ENCODE measurements around the gene ADAMTS14. TPM values are rescaled to one million over a fixed set of nuclear protein-coding genes. Genes with fewer than 3 reads are reported as not detected.

The ADAMTS14 gene
- total RNA-seq, 2 experiments from 2014 or later = not detected

GRCh38 chr10:70648427-70648826 is 23.9 kb upstream of the ADAMTS14 start:
- peaks cover 16% of the 10 kb centered on the region for H3K36me3 Mint-ChIP-seq
- no peak overlapping the region for H3K27ac Mint-ChIP-seq
- ChIA-PET CTCF (no interaction called here), POLR2A (no interaction called here)
- peaks cover 3% of the 10 kb centered on the region for H3K27me3 Mint-ChIP-seq
- DNase-seq = no peak
- H3K4me3 Mint-ChIP-seq = no peak overlapping the region
- intact Hi-C loops (cut with micrococcal nuclease) = no loop called here
- H3K9me3 Mint-ChIP-seq = peaks cover 52% of the 10 kb centered on the region
- no peaks in the 10 kb centered on the region for H3K4me1 Mint-ChIP-seq (ENCODE audit: low read depth)

- Mint-ChIP-seq H3K9me3 (peaks cover 52% of the 10 kb centered on the region), H3K4me3 (no peak overlapping the region), H3K36me3 (peaks cover 16% of the 10 kb centered on the region), H3K27me3 (peaks cover 5% of the 10 kb centered on the region), H3K27ac (no peak overlapping the region), H3K4me1 (ENCODE audit: low read depth) (no peaks in the 10 kb centered on the region)
- ChIA-PET POLR2A (no interaction called here), CTCF (no interaction called here)
- intact Hi-C loops (cut with micrococcal nuclease) = no loop called here
- DNase-seq = peak; percentile 27
Observed at GRCh38 chr10:70649526-70649925, 22.8 kb upstream of the ADAMTS14 start.

GRCh38 chr10:70650104-70650503 is 22.2 kb upstream of the ADAMTS14 start:
- Mint-ChIP-seq H3K4me3 (no peak overlapping the region), H3K4me1 (ENCODE audit: low read depth) (no peaks in the 10 kb centered on the region), H3K9me3 (peaks cover 52% of the 10 kb centered on the region), H3K27me3 (peaks cover 5% of the 10 kb centered on the region), H3K27ac (no peak overlapping the region), H3K36me3 (peaks cover 16% of the 10 kb centered on the region)
- DNase-seq = no peak
- intact Hi-C loops (cut with micrococcal nuclease) = no loop called here
- CTCF ChIA-PET = no interaction called here
- POLR2A ChIA-PET = no interaction called here

GRCh38 chr10:70650718-70651117 is 21.6 kb upstream of the ADAMTS14 start:
- Mint-ChIP-seq H3K36me3 (peaks cover 16% of the 10 kb centered on the region), H3K27ac (no peak overlapping the region), H3K4me1 (ENCODE audit: low read depth) (no peaks in the 10 kb centered on the region), H3K27me3 (peaks cover 5% of the 10 kb centered on the region), H3K4me3 (no peak overlapping the region), H3K9me3 (peaks cover 52% of the 10 kb centered on the region)
- no peak for DNase-seq
- POLR2A ChIA-PET = no interaction called here
- CTCF ChIA-PET = no interaction called here
- intact Hi-C loops (cut with micrococcal nuclease) = no loop called here

- ChIA-PET POLR2A (no interaction called here), CTCF (interaction anchor here (1.2 to 1.4 kb wide), 2 partner anchors 13 to 93 kb away, joined by 3 to 5 read pairs; no protein-coding TSS in a partner anchor)
- Mint-ChIP-seq H3K9me3 (peaks cover 52% of the 10 kb centered on the region), H3K27me3 (peaks cover 5% of the 10 kb centered on the region), H3K4me3 (no peak overlapping the region), H3K36me3 (peaks cover 16% of the 10 kb centered on the region), H3K27ac (no peak overlapping the region), H3K4me1 (ENCODE audit: low read depth) (peaks cover 9% of the 10 kb centered on the region)
- intact Hi-C loops (cut with micrococcal nuclease) = no loop called here
- no peak for DNase-seq
Observed at GRCh38 chr10:70651661-70652060, 20.6 kb upstream of the ADAMTS14 start.

- peaks cover 14% of the 10 kb centered on the region for H3K4me1 Mint-ChIP-seq (ENCODE audit: low read depth)
- H3K27ac Mint-ChIP-seq = no peak overlapping the region
- peaks cover 46% of the 10 kb centered on the region for H3K9me3 Mint-ChIP-seq
- ChIA-PET POLR2A (no interaction called here), CTCF (interaction anchor here (0.9 to 1.4 kb wide), 3 partner anchors 12 to 98 kb away, joined by 3 to 5 read pairs (median 3); no protein-coding TSS in a partner anchor)
- H3K36me3 Mint-ChIP-seq = peaks cover 16% of the 10 kb centered on the region
- H3K4me3 Mint-ChIP-seq = no peak overlapping the region
- no peak for DNase-seq
- H3K27me3 Mint-ChIP-seq = peaks cover 3% of the 10 kb centered on the region
- intact Hi-C loops (cut with micrococcal nuclease) = no loop called here
Observed at GRCh38 chr10:70652761-70653657, 19.3 kb upstream of the ADAMTS14 start.

GRCh38 chr10:70655316-70655715 is 17.0 kb upstream of the ADAMTS14 start:
- Mint-ChIP-seq H3K4me1 (ENCODE audit: low read depth) (peaks cover 14% of the 10 kb centered on the region), H3K36me3 (peaks cover 6% of the 10 kb centered on the region)
- CTCF ChIA-PET = no interaction called here

GRCh38 chr10:70656489-70656888 is 15.8 kb upstream of the ADAMTS14 start:
- intact Hi-C loops (cut with micrococcal nuclease) = loop anchor here (1.0 to 2.0 kb wide), 2 partner anchors 38 to 78 kb away; no protein-coding TSS in a partner anchor
- Mint-ChIP-seq H3K9me3 (peaks cover 23% of the 10 kb centered on the region), H3K27ac (peak overlapping the region; percentile 56), H3K4me3 (no peak overlapping the region), H3K4me1 (ENCODE audit: low read depth) (peaks cover 14% of the 10 kb centered on the region), H3K36me3 (peaks cover 6% of the 10 kb centered on the region), H3K27me3 (peaks cover 8% of the 10 kb centered on the region)
- peak; percentile 82 for DNase-seq
- ChIA-PET POLR2A (interaction anchor here (0.6 to 1.3 kb wide), 4 partner anchors 38 to 424 kb away, joined by 3 to 6 read pairs (median 3); no protein-coding TSS in a partner anchor), CTCF (interaction anchor here (1.0 to 1.2 kb wide), 2 partner anchors 72 to 102 kb away, joined by 3 read pairs; no protein-coding TSS in a partner anchor)

More at GRCh38 chr10:70655316-70655715, 17.0 kb upstream of the ADAMTS14 start:
- Mint-ChIP-seq H3K4me3 (no peak overlapping the region), H3K9me3 (peaks cover 33% of the 10 kb centered on the region), H3K27ac (no peak overlapping the region), H3K27me3 (peaks cover 1% of the 10 kb centered on the region)
- intact Hi-C loops (cut with micrococcal nuclease) = no loop called here
- POLR2A ChIA-PET = no interaction called here
- no peak for DNase-seq

- ChIA-PET CTCF (interaction anchor here (1.0 to 1.2 kb wide), 2 partner anchors 73 to 102 kb away, joined by 3 read pairs; no protein-coding TSS in a partner anchor), POLR2A (interaction anchor here (0.9 to 1.3 kb wide), 3 partner anchors 39 to 425 kb away, joined by 3 to 6 read pairs (median 3); no protein-coding TSS in a partner anchor)
- Mint-ChIP-seq H3K9me3 (peaks cover 17% of the 10 kb centered on the region), H3K27ac (peak overlapping the region; percentile 56), H3K4me1 (ENCODE audit: low read depth) (peaks cover 14% of the 10 kb centered on the region), H3K4me3 (no peak overlapping the region), H3K27me3 (peaks cover 11% of the 10 kb centered on the region), H3K36me3 (peaks cover under 1% of the 10 kb centered on the region)
- intact Hi-C loops (cut with micrococcal nuclease) = loop anchor here (2.0 kb wide), 1 partner anchor 78 kb away; no protein-coding TSS in a partner anchor
- no peak for DNase-seq
Observed at GRCh38 chr10:70657041-70657440, 15.3 kb upstream of the ADAMTS14 start.

GRCh38 chr10:70658582-70659136 is 13.6 kb upstream of the ADAMTS14 start:
- intact Hi-C loops (cut with micrococcal nuclease) = no loop called here
- H3K27me3 Mint-ChIP-seq = peaks cover 15% of the 10 kb centered on the region
- CTCF ChIA-PET = no interaction called here

GRCh38 chr10:70659306-70659705 is 13.0 kb upstream of the ADAMTS14 start:
- intact Hi-C loops (cut with micrococcal nuclease) = no loop called here
- no peak overlapping the region for H3K4me3 Mint-ChIP-seq
- peaks cover 15% of the 10 kb centered on the region for H3K27me3 Mint-ChIP-seq
- CTCF ChIA-PET = no interaction called here
- H3K9me3 Mint-ChIP-seq = peaks cover 9% of the 10 kb centered on the region
- peaks cover 14% of the 10 kb centered on the region for H3K4me1 Mint-ChIP-seq (ENCODE audit: low read depth)
- POLR2A ChIA-PET = no interaction called here
- no peak for DNase-seq
- H3K36me3 Mint-ChIP-seq = no peaks in the 10 kb centered on the region
- H3K27ac Mint-ChIP-seq = no peak overlapping the region

More at GRCh38 chr10:70658582-70659136, 13.6 kb upstream of the ADAMTS14 start:
- peaks cover 14% of the 10 kb centered on the region for H3K4me1 Mint-ChIP-seq (ENCODE audit: low read depth)
- no peak for DNase-seq
- H3K9me3 Mint-ChIP-seq = peaks cover 9% of the 10 kb centered on the region
- H3K27ac Mint-ChIP-seq = no peak overlapping the region
- POLR2A ChIA-PET = no interaction called here
- H3K36me3 Mint-ChIP-seq = no peaks in the 10 kb centered on the region
- no peak overlapping the region for H3K4me3 Mint-ChIP-seq

- Mint-ChIP-seq H3K27me3 (peaks cover 15% of the 10 kb centered on the region), H3K4me3 (no peak overlapping the region), H3K9me3 (peaks cover 9% of the 10 kb centered on the region), H3K36me3 (no peaks in the 10 kb centered on the region), H3K27ac (no peak overlapping the region), H3K4me1 (ENCODE audit: low read depth) (peaks cover 14% of the 10 kb centered on the region)
- no peak for DNase-seq
- intact Hi-C loops (cut with micrococcal nuclease) = no loop called here
- POLR2A ChIA-PET = no interaction called here
- CTCF ChIA-PET = no interaction called here
Observed at GRCh38 chr10:70660722-70661121, 11.6 kb upstream of the ADAMTS14 start.
